OCI-LY1 (cell line): ENCODE measurements around the gene SLC16A13.

Experiments
- CTCF ChIP-seq: fragments of 200-600 bp; sonication (generic), shearing (Covaris generic); IDR thresholded peaks from 2 replicates; pipeline ENCODE4 v1.5.1; 2017; ENCODE audit warnings: mild to moderate bottlenecking, antibody characterized with exemption, low read length, moderate library complexity, mixed read lengths
- EZH2 ChIP-seq: fragments of 200-600 bp; sonication (generic), shearing (Covaris generic); IDR thresholded peaks from 2 replicates; pipeline ENCODE4 v1.8.0; 2017; ENCODE audit warnings: borderline replicate concordance, mixed run types, mild to moderate bottlenecking, antibody characterized with exemption, low read length, moderate library complexity, mixed read lengths

- TF ChIP-seq CTCF: no peak
- no peak for TF ChIP-seq EZH2
Observed at GRCh38 chr17:7077911-7078546, 42.2 kb downstream of the SLC16A13 start.
